Stimulated activated CD4-positive, alpha-beta T cell treated with anti-CD3 and anti-CD28 coated beads, Interleukin-15, amount 100 ng/mL, for 1 hour (primary cell): ENCODE data around the gene PLA2G4E.

Source experiments
- DNase-seq, 2 donors: peaks; one replicate each; pipeline ENCODE4 v3.0.0-alpha.2; 2020; ENCODE audit warnings: low read depth in 1 of 2, low spot score in 1 of 2

Gene PLA2G4E, protein sequence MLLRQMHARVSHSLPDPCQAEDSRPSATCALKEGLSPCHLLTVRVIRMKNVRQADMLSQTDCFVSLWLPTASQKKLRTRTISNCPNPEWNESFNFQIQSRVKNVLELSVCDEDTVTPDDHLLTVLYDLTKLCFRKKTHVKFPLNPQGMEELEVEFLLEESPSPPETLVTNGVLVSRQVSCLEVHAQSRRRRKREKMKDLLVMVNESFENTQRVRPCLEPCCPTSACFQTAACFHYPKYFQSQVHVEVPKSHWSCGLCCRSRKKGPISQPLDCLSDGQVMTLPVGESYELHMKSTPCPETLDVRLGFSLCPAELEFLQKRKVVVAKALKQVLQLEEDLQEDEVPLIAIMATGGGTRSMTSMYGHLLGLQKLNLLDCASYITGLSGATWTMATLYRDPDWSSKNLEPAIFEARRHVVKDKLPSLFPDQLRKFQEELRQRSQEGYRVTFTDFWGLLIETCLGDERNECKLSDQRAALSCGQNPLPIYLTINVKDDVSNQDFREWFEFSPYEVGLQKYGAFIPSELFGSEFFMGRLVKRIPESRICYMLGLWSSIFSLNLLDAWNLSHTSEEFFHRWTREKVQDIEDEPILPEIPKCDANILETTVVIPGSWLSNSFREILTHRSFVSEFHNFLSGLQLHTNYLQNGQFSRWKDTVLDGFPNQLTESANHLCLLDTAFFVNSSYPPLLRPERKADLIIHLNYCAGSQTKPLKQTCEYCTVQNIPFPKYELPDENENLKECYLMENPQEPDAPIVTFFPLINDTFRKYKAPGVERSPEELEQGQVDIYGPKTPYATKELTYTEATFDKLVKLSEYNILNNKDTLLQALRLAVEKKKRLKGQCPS

DNA sequence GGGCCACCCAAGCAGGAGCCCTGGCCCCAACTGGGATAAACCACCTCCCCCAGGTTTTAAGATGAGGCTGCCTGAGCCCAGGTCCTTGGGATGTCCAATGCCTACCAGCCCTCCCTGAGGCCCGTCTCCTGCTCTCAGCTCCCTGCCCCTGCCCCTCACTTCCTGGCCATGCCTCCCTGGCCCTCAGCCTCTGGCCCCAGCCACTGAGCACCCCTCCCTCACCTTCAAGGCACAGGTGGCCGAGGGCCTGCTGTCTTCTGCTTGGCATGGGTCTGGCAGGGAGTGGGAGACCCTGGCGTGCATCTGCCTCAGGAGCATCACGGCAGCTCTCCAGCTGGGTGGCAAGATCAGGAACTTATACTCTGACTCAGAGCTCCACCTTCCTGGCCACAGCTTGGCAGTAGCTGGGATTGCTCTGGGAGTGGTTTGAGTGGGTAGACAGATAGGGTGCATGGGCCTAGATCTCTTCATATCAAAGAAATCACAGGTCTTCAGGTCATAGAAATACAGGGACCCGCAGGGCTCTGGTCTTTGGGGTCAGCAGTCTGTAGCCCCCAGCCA, at the start of gene PLA2G4E:
PLA2G4E (minus strand) TSS at position 330 of the 561 bp plus-strand sequence; CDS start at position 318, 12 bp downstream.
- no peak for DNase-seq

DNA sequence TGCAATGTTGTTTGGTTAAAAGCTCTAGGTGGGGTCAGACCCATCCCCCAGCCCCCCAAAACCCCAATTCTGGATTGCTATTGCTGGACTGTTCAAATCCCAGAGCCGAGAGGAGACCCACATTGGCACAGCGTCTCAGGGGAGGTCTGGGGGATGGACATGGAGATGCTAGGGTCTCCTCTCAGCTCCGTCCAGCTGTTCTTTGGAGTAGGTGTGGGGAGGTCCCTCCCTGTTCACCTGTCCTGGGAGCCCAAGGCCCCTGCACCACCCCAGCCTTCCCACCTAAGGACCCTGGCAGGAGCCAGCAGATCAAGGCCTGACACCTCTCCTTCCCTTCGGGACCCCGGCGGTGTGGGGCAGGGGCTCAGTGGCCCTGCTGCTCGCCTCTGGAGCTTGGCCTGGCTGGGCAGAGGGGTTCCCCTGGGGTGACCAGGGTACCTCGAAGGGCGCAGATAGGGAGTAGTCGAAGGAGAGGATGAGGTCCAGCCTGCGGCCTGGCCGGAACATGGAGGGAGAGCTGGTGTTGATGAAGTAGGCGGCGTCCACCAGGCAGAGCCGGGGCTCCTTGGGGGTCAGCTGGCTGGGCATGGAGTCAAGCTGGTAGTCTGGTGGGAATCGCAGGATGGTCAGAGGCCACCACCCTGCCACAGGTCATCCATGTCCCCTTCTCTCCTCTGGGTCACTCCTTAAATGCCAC, 49.6 kb upstream of the PLA2G4E start:
- no peak for DNase-seq

DNA sequence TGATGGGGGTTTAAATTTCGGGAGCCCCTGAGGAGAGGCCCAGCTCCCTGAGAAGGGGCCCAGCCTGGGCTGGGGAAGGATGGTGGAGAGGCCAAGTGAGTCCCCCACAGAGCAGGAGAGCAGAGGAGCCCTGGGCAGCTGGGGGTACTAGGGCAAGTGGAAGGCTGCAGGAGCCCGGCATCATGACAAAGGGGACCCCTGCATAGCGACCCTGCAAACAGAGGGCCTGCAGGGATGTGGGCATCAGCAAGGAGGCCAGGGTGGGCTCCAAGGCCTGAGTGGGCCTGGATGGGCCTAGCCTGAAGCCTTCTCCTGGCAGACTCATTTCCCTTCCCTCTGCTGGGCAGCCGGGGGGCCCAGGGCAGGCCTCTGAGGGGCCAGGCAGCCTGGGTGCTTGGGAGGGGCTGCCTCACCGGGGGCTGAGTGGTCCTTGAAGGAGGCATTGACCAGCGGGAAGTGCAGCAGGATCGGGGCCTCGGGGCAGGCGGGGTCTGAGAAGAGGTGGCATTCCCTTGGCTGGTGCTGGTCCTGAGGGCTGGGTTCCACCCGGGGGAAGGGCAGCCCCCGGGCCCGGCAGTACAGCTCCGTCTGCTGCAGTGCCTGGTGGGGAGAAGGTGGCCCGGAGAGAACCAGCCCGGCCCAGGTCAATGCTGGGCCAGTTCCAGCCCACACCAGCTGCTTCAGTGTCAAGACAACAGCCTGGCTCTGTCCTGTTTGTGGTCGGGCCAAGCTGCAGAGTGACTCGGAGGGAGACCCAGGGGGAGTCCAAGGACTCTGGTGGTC, 48.8 kb upstream of the PLA2G4E start:
- no peak for DNase-seq

DNA sequence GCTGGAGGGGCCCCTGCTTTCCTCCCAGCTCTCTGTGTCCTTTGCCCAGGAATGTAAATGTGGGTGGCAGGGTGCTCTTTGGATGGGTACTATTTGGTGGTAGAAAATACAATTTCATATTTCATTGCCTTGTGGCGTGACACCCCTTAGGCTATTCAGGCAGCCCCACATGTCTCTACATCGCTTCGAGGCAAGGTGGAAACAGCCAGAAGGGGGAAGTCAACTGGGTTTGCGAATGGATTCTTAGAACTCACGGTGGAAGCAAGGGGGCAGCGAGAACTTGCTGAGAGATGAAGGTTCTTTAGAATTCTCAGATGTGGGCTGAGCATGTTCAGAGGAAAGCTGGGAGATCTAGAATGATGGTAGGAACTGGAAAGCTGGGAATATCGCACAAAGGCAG, 48.2 kb upstream of the PLA2G4E start:
- DNase-seq, result no peak

DNA sequence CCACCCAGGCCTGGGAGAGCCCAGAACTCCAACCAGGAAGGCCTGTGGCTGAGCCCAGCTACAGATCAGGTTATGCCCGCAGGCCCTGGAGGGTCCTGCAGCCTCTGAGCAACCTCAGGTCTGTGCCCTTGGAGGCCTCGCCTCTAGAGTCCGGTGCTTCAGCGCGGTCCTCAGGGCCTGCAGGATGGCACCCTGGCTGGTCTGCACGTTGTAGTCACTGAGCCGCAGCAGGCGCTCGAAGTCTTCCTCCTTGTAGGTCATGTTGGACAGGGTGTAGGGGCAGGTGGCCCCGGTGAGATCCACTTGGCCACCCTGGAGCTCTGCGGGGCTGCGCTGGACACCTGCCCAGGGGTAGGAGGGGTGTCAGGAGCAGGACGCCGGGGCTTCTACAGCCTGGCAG, 47.8 kb upstream of the PLA2G4E start:
- no peak for DNase-seq

DNA sequence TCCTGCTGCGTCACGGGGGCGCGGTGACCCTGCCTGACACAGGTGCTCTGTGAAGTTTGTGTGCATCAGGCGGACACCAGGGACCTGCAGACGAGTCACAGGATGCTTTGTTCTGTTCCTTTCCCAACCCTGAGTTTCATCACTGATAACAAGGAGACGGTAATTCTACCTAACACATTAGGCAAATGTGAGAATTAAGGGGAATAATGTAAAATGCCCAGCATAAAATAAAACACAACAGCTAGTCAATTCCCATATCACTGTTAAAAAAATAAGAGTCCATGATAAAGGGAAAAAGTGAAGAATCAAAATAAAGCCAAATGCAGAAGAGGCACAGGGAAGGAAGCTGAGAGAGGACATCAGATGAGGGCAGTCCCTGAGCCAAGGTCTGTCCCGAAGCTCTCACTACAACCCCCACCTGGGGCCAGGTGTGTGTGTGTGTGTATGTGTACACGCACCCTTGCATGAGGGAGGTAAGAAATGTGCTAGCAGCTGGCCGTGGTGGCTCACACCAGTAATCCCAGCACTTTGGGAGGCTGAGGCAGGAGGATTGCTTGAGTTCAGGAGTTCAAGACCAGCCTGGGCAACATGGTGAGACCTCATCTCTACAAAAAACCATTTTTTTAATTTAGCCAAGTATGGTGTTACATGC, 46.0 kb upstream of the PLA2G4E start:
- DNase-seq, result no peak

DNA sequence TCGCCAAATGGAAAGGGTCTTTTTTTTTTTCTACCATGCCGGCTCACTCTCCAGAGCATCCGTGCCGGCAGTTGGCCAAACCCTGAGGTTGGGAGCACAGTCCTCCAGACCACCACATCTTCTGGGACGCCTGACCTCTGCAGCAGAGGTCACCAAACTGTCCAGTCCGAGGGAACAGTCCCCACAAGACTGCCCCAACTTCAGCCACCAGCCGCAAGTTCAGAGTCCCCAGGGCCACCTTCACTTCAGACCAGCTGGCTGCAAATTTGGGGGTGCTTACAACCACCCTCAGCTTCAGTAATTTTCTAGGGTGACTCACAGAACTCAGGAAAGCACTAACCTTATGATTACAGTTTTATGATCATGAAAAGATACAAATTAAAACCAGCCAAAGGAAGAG, 44.6 kb upstream of the PLA2G4E start:
- no peak for DNase-seq

DNA sequence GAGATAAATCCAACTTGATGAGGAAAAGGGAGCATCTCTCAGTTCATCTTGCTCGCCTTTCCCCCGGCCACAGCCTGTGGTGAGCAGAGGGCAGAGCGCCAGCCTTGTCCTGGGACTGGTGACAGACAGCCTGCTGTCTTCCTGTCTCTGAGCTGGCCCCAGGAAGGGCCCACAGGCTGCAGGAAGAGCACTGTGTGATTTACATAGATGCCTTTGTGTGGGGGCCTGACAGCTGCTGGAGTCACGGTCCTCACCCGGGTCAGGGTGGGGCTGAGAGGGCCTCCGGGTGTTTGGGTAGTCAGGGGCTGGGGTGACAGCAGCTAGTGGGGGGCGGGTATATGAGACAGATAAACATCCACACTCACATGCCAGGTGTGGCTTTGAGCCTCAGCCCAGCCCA, 44.2 kb upstream of the PLA2G4E start:
- DNase-seq, result no peak

DNA sequence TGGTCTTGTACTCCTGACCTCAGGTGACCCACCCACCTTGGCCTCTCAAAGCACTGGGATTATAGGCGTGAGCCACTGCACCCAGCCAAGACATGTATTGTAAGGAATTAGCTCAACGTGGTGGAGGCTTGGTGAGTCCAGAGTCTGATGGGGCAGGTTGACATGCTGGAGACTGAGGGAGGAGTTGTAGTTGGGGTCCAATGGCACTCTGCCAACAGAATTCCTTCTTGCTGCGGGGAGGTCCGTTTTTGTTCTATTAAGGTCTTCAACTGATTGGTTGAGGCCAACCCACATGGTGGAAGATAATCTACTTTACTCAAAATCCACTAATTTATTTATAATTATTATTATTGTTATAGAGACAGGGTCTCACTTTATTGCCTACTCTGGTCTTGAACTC, 43.4 kb upstream of the PLA2G4E start:
- no peak for DNase-seq

DNA sequence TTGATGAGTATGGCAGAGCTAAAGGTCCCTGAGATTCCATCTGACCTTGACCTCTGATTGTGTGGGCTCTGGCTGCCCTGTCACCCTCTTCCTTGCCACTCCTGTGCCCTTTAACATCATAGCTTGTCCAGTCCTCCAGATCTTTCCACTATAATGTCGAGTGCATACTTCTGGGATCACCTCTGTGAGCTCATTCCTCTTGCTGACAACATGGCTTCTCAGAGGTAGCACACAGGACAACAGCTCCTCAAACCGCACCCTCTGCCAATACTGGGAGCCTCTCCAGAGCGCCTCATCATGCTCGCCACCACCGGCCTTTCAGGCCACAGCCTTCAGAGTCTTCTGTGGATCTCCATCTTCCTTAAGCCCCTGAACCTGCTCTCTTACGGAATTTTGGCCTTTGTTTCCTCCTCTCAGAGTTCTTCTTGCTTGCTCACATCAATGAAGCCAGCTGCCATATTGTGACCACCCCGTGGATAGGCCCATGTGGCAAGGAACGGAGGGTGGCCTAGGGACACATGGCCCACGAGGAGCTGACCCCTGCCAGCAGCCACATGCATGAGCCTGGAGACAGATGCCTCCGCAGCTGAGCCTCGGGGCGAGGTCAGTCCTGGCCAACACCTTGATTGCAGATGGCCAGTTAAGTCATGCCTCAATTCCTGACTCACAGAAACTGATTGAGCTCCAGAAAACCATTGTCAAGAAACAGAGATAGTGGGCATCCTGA, 42.4 kb upstream of the PLA2G4E start:
- no peak for DNase-seq

DNA sequence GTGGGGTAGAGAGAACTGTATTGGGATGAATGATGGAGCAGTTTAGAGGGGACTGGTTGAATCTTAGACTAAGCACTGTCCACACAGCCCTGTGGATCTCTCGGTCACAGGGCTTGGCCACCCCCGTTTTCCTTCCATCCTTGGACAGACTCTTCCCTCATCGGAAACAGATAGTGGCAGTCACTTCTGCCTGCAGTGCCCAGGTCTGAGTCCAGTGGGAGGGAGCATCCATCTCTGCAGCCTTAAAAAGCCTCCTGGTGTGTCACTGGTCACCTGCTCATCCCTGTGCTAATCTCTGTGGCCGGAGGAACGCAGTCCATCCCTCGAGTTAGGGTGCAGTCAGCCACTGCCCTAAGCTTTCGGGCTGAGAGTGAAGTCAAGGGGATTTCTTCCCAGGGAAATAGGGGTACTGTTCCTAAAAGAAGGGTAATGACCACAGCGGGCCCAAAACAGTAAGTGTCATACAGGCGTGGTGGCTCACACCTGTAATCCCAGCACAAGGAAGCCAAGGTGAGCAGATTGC, 41.5 kb upstream of the PLA2G4E start:
- DNase-seq, result no peak

DNA sequence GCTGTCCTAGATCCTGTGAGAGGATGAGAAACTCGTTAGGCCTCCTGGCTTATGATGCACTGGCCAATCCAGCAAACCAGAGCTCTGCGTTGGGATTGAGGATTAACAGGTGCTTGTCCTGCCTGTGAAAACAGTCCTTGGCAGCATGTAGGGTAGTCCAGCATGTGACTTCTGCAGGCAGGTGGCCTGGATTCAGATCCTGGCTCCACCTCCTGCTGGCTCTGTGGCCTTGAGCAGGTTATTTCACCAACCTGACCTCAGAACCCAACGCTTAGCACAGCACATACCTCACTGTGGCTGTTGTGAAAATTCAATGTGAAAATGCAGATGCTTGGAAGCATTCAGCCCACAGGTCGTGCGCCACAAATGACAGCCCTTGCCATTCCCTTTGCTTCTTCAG, 40.0 kb upstream of the PLA2G4E start:
- DNase-seq, result no peak

DNA sequence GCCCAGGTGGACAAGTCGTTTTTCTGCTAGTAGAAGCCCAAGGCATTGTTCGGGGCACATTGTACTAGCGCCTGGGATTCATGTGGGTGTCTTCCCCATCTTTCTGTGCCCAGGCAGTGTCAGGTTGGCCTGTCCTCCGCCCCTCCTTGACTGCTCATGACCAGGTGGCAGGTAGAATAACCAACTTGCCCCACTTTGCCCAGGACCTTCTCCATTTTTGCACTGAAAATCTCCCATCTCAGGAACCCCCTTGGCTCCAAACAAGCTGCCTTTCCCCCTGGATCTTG, 39.6 kb upstream of the PLA2G4E start:
- DNase-seq, result no peak

DNA sequence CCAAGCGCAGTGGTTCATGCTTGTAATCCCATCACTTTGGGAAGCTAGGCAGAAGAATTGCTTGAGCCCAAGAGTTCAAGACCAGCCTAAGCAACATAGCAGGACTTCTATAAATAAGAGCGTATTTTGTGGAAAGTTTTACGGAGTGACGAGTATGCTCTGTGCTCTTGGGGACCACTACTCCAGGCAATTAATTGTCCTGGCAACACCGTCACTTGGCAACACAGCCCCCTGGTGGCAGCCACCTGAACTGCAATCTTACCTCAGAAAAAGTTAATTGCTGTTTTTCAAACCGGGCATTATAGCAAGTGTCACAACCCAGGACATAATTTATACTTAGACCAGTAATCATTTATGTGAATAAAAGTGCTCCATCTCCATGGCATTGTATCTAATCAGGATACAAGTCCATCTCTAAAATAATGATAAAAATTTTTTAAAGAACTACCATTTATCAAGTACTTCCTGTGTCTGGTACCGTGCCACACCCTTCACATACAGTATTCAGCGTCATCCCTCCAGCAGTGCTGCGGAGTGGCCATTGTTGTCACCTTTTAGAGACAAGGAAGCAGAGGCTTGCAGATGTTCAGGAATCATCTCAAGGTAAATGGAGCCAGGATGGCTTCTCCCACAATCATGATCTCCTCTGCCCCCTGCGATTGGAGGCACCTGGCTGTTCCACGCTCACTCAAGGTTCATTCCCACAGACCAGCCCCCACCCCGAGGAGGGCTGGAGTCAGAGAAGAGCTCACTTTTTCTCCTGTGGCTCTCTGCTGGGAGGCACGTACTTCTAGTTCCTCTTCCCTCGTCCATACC, 39.0 kb upstream of the PLA2G4E start:
- peak; percentile 39 to 58 for DNase-seq

DNA sequence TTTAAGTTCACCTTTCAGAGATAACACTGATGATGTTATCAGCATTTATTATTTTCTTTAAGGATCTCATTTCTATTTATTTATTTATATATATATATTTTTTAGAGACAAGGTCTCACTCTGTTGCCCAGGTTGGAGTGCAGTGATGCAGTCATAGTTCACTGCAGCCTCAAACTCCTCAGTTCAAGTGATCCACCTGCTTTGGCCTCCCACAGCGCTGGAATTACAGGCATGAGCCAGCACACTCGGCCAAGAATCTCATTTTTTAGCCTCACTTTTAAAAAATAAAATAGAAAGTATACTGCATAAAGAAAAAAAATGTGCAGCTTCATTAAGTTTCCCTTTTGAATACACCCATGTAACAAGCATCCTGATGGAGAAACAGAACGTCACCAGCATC, 37.9 kb upstream of the PLA2G4E start:
- no peak for DNase-seq

DNA sequence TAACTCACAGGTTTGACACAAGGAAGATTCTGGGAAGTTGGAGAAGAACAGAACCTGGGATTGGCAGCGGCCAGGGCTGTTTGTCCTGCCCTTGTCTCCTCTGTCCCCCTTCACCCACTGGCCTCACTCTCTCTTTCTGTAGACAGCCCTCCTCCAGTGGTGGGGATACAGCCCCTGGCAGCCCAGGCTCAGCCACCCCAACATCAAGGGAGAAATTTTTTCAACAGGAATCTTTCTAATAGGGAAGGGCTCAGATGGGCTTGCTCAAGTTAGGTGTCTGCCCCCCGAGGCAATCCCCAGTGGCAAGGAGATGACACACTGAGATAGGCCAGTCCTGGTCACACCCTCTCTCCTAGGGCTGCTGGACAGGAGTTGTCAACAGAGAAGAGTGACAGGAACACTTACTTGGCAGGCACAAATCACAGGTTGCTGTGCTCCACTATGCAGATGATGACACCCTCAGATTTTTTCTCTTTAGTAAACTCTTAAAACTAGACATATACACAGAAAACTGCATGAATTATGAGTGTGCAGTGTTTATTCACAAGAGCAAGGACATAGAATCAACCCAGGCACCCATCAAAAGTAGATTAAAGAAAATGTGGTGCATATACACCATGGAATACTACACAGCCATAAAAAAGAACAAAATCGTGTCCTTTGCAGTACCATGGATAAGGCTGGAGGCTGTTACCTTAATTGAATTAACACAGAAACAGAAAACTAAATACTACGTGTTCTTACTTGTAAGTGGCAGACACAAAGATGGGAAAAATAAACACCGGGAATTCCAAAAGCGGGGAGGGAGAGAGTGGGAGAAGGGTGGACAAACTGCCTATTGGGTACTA, 37.2 kb upstream of the PLA2G4E start:
- DNase-seq, result no peak

DNA sequence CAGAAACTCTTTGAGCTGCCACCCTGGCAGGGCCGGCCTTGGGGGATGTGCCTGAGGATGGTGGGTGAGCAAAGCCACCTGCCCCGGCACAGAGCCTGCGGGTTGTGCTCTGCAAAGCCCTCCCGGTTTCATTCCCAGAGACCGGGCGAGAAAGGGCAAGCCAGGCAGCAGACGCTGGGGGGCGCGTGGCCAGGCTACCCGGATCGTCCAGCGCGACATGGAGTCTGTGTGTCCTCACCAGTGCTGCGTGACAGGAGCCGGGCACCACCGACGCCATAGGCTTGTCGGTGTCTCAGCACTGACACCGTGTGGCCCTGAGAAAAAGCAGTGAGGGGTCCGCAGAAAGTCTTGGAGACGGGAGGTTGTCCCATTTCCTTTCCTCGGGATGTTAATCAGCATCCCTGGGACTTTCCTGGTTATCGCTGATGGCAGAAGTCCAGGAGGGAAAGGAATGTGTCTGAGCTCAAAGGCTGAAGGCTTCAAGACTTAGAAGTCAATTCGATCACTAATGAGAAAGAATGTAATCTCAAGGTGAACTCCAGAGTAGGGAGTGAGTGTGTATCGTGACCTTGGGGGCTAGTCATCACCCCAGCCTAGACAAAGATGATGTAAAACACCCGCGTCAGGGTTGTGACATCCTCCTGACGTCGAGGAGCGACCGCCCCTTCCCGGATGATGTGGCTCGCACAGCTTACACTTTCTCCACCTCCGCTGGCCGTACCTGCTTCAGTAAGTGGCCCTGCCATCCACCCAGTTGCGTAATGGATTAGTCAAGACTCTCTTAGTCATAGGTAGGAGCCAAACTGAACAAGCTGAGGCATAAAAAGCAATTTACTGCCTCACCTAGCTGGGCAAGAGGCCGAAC, 36.3 kb upstream of the PLA2G4E start:
- peak in 1 of 2 donors; percentile 21 for DNase-seq
